Measurements from ENCODE around the gene STYXL2.

Gene STYXL2

GRCh38 chr1:167089939-167090313, 3.9 kb upstream of the STYXL2 start:
- Histone ChIP-seq H2AFZ (ENCODE audit: low read depth) (no peak overlapping the region), H3K4me3 (IDR thresholded peaks at IDR 0.05; ENCODE audit: insufficient read depth, low read depth, low read length) (no peak overlapping the region), H4K20me1 (ENCODE audit: insufficient read depth) (no peaks in the 10 kb centered on the region), H3K4me1 (ENCODE audit: low read depth, poor library complexity, severe bottlenecking) (no peaks in the 10 kb centered on the region), H3K27ac (no peak overlapping the region), H3K27me3 (ENCODE audit: insufficient read depth, low read depth) (no peaks in the 10 kb centered on the region), H3K9ac (no peak overlapping the region), H3K36me3 (ENCODE audit: insufficient read depth) (no peaks in the 10 kb centered on the region), H3K79me2 (ENCODE audit: insufficient read depth, low read depth) (no peaks in the 10 kb centered on the region), H3K4me2 (no peak overlapping the region)
- TF ChIP-seq CTCF (conservative IDR thresholded peaks at IDR 0.05; ENCODE audit: low read depth, low read length), result no peak

- Histone ChIP-seq H3K27me3 (ENCODE audit: insufficient read depth, low read depth) (no peaks in the 10 kb centered on the region), H3K4me2 (no peak within 1 kb of the TSS), H3K27ac (no peak within 1 kb of the TSS), H4K20me1 (ENCODE audit: insufficient read depth) (no peaks in the 10 kb centered on the region), H3K79me2 (ENCODE audit: insufficient read depth, low read depth) (no peaks in the 10 kb centered on the region), H3K9ac (no peak within 1 kb of the TSS), H3K36me3 (ENCODE audit: insufficient read depth) (no peaks in the 10 kb centered on the region), H3K4me3 (IDR thresholded peaks at IDR 0.05; ENCODE audit: insufficient read depth, low read depth, low read length) (no peak within 1 kb of the TSS), H2AFZ (ENCODE audit: low read depth) (no peak within 1 kb of the TSS), H3K4me1 (ENCODE audit: low read depth, poor library complexity, severe bottlenecking) (no peaks in the 10 kb centered on the region)
- TF ChIP-seq CTCF (conservative IDR thresholded peaks at IDR 0.05; ENCODE audit: low read depth, low read length), result no peak
Observed at GRCh38 chr1:167090314-167090942, 3.4 kb upstream of the STYXL2 start, which contains the start of gene GPA33. TSS of gene GPA33 (minus strand) at chr1:167090377. CDS start at chr1:167090287, 90 bp downstream.

- Histone ChIP-seq H4K20me1 (ENCODE audit: insufficient read depth) (no peaks in the 10 kb centered on the region), H3K4me3 (IDR thresholded peaks at IDR 0.05; ENCODE audit: insufficient read depth, low read depth, low read length) (no peak overlapping the region), H3K36me3 (ENCODE audit: insufficient read depth) (no peaks in the 10 kb centered on the region), H3K27ac (no peak overlapping the region), H3K4me2 (no peak overlapping the region), H3K4me1 (ENCODE audit: low read depth, poor library complexity, severe bottlenecking) (no peaks in the 10 kb centered on the region), H2AFZ (ENCODE audit: low read depth) (no peak overlapping the region), H3K9ac (no peak overlapping the region), H3K79me2 (ENCODE audit: insufficient read depth, low read depth) (no peaks in the 10 kb centered on the region), H3K27me3 (ENCODE audit: insufficient read depth, low read depth) (no peaks in the 10 kb centered on the region)
- no peak for TF ChIP-seq CTCF (conservative IDR thresholded peaks at IDR 0.05; ENCODE audit: low read depth, low read length)
Observed at GRCh38 chr1:167092653-167093052, 1.2 kb upstream of the STYXL2 start.

- H3K4me3 ChIP-seq (IDR thresholded peaks at IDR 0.05; ENCODE audit: insufficient read depth, low read depth, low read length), result no peak overlapping the region
- no peak overlapping the region for H3K9ac ChIP-seq
- H2AFZ ChIP-seq (ENCODE audit: low read depth), result no peak overlapping the region
- H4K20me1 ChIP-seq (ENCODE audit: insufficient read depth), result no peaks in the 10 kb centered on the region
- no peaks in the 10 kb centered on the region for H3K4me1 ChIP-seq (ENCODE audit: low read depth, poor library complexity, severe bottlenecking)
- TF ChIP-seq CTCF (conservative IDR thresholded peaks at IDR 0.05; ENCODE audit: low read depth, low read length), result no peak
- no peaks in the 10 kb centered on the region for H3K79me2 ChIP-seq (ENCODE audit: insufficient read depth, low read depth)
- H3K27me3 ChIP-seq (ENCODE audit: insufficient read depth, low read depth), result no peaks in the 10 kb centered on the region
- H3K36me3 ChIP-seq (ENCODE audit: insufficient read depth), result no peaks in the 10 kb centered on the region
- no peak overlapping the region for H3K4me2 ChIP-seq
- no peak overlapping the region for H3K27ac ChIP-seq
Observed at GRCh38 chr1:167094690-167095089, 815 bp downstream of the STYXL2 start.

All from KMS-11 (cell line).